ES-I3 (cell line): ENCODE measurements around the gene EMILIN3.

Experiments used
- H3K36me3 ChIP-seq: 2 replicates; pipeline ENCODE4 v1.6.1; 2013; ENCODE audit warnings: mild to moderate bottlenecking, low read length, control low read depth, moderate library complexity; ENCODE audit not compliant: insufficient read depth
- H3K4me1 ChIP-seq: 2 replicates; pipeline ENCODE4 v1.6.1; 2013; ENCODE audit warnings: mild to moderate bottlenecking, control low read depth, low read length; ENCODE audit not compliant: insufficient read depth
- H3K9ac ChIP-seq: 2 replicates; pipeline ENCODE4 v1.6.1; 2013; ENCODE audit warnings: low read depth, mild to moderate bottlenecking, low read length, moderate library complexity
- H3K9me3 ChIP-seq: 2 replicates; pipeline ENCODE4 v1.6.1; 2013; ENCODE audit warnings: mild to moderate bottlenecking, low read length, moderate library complexity; ENCODE audit not compliant: control insufficient read depth, insufficient read depth

EMILIN3 gene

GRCh38 chr20:41364236-41364855 is 2.3 kb downstream of the EMILIN3 start:
- Histone ChIP-seq H3K9ac (no peak overlapping the region), H3K4me1 (no peaks in the 10 kb centered on the region), H3K9me3 (no peaks in the 10 kb centered on the region)

GRCh38 chr20:41363601-41364000 is 3.0 kb downstream of the EMILIN3 start:
- Histone ChIP-seq H3K36me3 (no peaks in the 10 kb centered on the region), H3K9ac (no peak overlapping the region), H3K4me1 (no peaks in the 10 kb centered on the region), H3K9me3 (no peaks in the 10 kb centered on the region)

More at GRCh38 chr20:41364236-41364855, 2.3 kb downstream of the EMILIN3 start:
- no peaks in the 10 kb centered on the region for H3K36me3 ChIP-seq

- Histone ChIP-seq H3K4me1 (no peaks in the 10 kb centered on the region), H3K9ac (no peak overlapping the region), H3K36me3 (no peaks in the 10 kb centered on the region), H3K9me3 (no peaks in the 10 kb centered on the region)
These were observed 3.9 kb downstream of the EMILIN3 start for GRCh38 chr20:41362748-41363140.

DNA sequence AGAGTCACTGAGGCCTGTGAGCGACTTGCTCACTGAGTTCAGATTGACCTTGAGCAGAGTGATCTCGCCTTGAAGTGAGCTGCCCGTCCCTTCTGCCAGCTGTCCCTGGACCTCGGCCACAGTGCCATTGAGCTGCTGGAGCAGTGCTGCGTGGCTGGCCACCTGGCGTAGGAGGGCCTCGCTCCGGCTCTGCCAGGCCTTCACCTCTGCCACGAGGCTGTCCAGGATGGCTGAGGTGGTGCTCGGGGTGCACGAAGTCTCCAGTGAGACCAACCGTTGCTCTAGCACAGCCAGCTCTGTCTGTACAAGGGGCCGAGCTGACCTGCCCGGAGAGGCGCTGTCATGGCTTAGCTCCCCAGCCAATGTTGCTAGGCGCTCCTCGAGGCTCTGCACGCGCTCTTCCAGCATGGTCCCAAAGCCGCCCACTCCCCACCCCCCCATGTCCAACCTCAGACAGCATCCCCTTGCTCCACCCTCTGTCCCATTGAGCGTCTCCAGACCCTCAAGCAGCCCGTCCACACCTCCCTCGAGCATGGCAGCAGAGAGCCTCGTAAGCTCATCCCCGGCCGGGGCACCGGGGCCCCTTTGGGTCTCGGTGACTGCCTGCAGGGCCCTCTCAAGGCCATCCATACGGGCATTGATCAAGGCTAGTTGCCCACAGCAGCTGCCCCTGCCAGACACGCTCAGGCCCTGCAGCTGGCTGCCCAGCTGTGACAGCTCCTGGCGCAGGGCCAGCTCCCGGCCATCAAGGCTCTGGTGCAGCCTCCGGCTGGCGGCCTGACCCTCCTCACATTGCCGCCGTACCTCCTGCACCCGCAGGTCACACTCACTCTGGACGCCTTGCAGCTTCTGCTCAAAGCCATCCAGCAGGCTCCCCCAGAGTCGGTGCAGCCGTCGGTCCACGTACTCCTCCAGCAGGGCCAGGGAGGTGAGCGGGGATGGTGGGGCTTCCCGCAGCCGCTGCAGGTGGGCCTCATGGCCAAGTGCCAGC is 4.6 kb downstream of the EMILIN3 start:
- H3K9me3 ChIP-seq: no peaks in the 10 kb centered on the region
- no peaks in the 10 kb centered on the region for H3K4me1 ChIP-seq
- no peaks in the 10 kb centered on the region for H3K36me3 ChIP-seq
- no peak overlapping the region for H3K9ac ChIP-seq

- Histone ChIP-seq H3K36me3 (no peaks in the 10 kb centered on the region), H3K9ac (no peak overlapping the region), H3K4me1 (no peaks in the 10 kb centered on the region), H3K9me3 (no peaks in the 10 kb centered on the region)
These were observed 5.5 kb downstream of the EMILIN3 start for GRCh38 chr20:41360831-41361756.

GRCh38 chr20:41359541-41360011 is 7.0 kb downstream of the EMILIN3 start:
- Histone ChIP-seq H3K36me3 (no peaks in the 10 kb centered on the region), H3K9me3 (no peaks in the 10 kb centered on the region), H3K9ac (no peak overlapping the region), H3K4me1 (no peaks in the 10 kb centered on the region)

- H3K9ac ChIP-seq: no peak overlapping the region
- H3K9me3 ChIP-seq: no peaks in the 10 kb centered on the region
- H3K4me1 ChIP-seq: no peaks in the 10 kb centered on the region
- no peaks in the 10 kb centered on the region for H3K36me3 ChIP-seq
These were observed 7.9 kb downstream of the EMILIN3 start for GRCh38 chr20:41358717-41359116.

DNA sequence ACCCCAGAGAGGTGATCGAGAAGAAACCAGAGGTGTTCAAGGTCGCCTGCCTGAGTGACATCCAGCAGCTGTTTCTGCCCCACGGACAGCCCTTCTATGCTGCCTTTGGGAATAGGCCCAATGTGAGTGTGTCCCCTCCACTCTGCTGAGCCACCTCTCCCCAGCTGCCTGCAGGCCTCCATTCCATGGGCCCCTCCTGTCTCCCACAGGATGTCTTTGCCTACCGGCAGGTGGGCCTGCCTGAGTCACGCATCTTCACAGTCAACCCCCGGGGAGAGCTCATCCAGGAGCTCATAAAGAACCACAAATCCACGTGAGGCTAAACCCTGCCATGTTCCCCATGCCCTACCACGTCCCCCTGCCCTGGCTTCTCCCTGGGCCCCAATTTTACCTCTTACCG is 8.4 kb downstream of the EMILIN3 start:
- Histone ChIP-seq H3K9ac (no peak overlapping the region), H3K36me3 (no peaks in the 10 kb centered on the region), H3K4me1 (no peaks in the 10 kb centered on the region), H3K9me3 (no peaks in the 10 kb centered on the region)

DNA sequence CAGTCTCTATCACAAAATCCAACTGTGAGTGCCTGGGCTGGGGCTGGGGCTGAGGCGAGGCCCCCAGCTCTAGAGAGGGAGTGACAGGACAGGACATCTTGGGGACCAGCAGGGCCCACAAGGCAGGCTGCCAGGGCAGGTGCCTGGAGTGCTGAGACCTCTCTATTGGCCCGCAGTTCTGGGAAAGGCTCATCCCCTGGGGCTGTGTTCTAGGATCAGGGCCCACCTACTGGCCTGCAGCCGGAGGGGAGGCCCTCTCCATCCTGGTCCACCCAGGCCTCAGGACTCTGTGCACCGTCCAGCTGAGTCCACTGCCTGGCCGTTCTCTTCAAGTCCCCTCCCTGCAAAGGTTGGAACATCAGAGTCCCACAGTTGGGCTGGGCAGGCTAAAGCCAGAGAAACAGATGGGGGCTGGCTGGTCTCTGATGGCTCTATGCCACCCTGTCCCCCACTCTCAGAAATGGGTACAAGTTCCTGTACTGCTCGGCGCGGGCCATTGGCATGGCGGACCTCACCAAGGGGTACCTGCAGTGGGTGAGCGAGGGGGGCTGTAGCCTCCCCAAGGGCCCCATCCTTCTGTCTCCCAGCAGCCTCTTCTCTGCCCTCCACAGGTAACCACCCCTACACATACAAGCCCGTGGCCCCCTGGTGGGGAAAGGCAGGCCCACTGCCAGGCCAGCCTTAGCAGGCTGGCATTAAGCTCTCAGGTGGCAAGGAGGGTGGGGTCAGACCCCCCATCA is 9.0 kb downstream of the EMILIN3 start:
- Histone ChIP-seq H3K9ac (no peak overlapping the region), H3K36me3 (no peaks in the 10 kb centered on the region), H3K9me3 (no peaks in the 10 kb centered on the region), H3K4me1 (no peaks in the 10 kb centered on the region)

- no peaks in the 10 kb centered on the region for H3K4me1 ChIP-seq
- H3K9ac ChIP-seq: no peak overlapping the region
- no peaks in the 10 kb centered on the region for H3K36me3 ChIP-seq
- no peaks in the 10 kb centered on the region for H3K9me3 ChIP-seq
These were observed 9.7 kb downstream of the EMILIN3 start for GRCh38 chr20:41356951-41357350.

DNA sequence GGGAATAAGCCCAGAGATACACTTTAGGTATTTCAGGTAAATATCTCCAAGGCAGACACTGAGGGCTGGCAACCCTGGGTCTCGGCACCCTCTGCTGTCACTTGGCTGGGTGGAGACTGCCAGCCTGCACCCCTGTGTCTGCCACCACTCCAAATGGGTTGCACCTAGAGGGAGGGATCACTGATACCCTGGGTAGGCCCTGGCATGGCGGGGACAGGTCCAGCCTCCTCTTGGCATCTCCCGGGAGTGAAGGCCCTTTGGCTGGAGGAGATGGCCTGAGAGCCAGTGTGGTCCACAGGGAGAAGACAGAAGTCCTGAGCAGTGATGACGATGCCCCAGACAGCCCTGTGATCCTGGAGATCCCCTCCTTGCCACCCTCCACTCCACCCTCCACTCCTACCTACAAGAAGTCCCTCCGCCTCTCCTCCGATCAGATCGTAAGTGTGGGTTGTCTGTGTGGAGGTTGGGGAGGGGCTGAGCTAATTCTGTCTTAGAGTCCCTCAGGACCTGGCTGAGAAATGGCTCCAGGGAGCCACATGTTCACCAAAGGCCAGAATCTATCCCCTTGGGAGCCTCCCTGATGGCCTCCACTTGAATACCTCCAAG is 10.9 kb downstream of the EMILIN3 start:
- H3K9me3 ChIP-seq: no peaks in the 10 kb centered on the region

GRCh38 chr20:41355192-41355591 is 11.4 kb downstream of the EMILIN3 start:
- Histone ChIP-seq H3K4me1 (no peaks in the 10 kb centered on the region), H3K36me3 (no peaks in the 10 kb centered on the region), H3K9me3 (no peaks in the 10 kb centered on the region), H3K9ac (no peak overlapping the region)

More for the DNA sequence above, 10.9 kb downstream of the EMILIN3 start:
- Histone ChIP-seq H3K36me3 (no peaks in the 10 kb centered on the region), H3K4me1 (no peaks in the 10 kb centered on the region), H3K9ac (no peak overlapping the region)

DNA sequence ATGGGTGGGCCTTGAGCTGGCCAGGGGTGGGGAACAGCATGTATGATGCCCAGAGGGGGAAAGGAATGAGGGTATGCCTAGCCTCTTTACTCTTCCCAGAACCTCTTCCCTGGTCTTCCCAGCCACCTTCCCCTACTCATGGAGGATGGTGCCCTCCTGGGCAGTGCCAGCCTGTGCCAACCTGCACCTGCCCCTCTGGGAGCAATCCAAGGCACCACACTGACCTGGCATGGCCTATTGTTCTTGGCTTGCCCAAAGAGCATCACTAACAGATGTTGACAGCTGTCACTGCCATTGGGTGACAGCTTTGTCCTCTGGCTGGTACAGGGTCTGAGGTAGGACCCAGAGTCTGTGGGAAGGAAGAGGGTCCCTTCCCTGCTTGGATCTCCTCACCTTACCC is 13.1 kb downstream of the EMILIN3 start:
- no peaks in the 10 kb centered on the region for H3K9me3 ChIP-seq
- H3K4me1 ChIP-seq: no peaks in the 10 kb centered on the region
- no peak overlapping the region for H3K9ac ChIP-seq
- H3K36me3 ChIP-seq: no peaks in the 10 kb centered on the region
